ENCODE measurements around the gene ENAM.
A peak's percentile ranks its signal among the peaks of the same experiment; 100 is the strongest.
"Not testable (repeated sequence)": the region's sequence is repeated elsewhere in the genome, so short reads cannot be mapped to it uniquely, and the experiment has no call there.

Gene ENAM

GRCh38 chr4:70678383-70678999, 49.9 kb downstream of the ENAM start:
- DNase-seq, result no peak

GRCh38 chr4:70680934-70681333, 52.4 kb downstream of the ENAM start:
- no peak for DNase-seq

GRCh38 chr4:70681704-70682103, 53.2 kb downstream of the ENAM start:
- no peak for DNase-seq

DNA sequence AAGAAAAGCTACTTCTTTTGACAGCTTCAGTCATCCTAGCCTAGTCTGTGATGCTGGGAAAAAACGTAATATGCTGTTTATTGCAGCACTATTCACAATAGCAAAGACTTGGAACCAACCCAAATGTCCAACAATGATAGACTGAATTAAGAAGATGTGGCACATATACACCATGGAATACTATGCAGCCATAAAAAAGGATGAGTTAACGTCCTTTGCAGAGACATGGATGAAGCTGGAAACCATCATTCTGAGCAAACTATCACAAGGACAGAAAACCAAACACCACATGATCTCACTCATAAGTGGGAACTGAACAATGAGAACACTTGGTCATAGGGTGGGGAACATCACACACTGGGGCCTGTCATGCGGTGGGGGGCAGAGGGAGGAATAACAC, 53.6 kb downstream of the ENAM start:
- DNase-seq, result not testable (repeated sequence)

DNA sequence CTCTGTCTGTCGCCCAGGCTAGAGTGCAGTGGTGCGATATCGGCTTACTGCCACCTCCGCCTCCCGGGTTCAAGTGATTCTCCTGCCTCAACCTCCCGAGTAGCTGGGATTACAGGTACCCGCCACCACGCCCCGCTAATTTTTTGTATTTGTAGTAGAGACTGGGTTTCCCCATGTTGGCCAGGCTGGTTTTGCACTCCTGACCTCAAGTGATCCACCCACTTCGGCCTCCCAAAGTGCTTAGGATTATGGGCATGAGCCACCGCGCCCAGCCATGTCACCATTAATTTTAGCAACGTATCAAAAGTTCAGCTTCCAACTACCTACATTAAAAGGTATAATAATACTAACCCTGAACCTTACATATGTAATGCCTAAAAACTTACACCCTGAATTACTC, 58.8 kb downstream of the ENAM start:
- peak in 5 of 56 donors; percentile 4 to 41 (median 20) for DNase-seq

DNA sequence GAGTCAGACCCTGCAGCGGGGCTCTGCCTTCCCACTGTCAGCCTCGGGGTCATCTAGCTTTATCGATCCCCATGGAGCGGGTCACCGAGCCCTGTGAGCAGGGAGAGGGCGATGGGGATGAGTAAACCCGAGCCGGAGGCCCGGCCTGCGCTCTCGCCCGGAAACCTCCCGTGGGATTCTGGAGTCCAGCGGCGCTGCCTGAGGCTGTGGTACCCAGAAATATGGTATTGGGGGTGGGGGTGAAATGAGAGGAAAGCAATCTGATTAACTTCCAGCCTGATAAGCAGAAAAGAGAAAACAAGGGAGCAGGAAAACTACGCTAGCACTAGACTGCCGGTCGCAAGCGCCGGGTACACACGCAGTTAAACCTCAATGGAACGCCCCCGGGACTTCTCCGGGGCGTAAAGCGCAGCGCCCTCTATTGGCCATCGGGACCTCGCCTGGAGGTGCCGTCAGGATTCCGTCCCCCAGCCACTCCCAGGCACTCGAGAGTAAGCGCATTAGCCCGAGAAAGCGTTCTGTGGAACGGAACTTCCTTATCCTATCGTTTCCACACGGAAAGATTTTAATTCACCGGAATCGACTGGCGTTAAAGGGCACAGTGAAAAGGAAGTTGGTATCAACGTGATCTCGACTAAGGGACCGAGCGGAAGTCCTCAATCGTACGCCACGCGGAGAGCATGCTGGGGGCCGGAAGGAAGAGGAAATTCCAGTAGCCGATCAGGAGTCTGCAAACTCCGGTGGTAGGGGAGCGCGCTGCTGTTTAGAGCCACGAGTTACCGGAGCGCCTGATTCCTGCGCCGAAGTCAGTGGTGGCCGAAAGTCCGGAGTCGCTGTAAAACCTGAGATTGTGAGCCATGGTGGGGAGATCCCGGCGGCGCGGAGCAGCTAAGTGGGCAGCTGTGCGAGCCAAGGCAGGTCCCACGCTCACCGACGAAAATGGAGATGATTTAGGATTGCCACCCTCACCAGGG, 59.6 kb downstream of the ENAM start, which contains the start of gene UTP3:
Gene UTP3 (plus strand): TSS at position 712 of the 974 bp plus-strand sequence. CDS start 146 bp downstream, at position 858.
- peak; percentile 78 to 100 (median 95) for DNase-seq

DNA sequence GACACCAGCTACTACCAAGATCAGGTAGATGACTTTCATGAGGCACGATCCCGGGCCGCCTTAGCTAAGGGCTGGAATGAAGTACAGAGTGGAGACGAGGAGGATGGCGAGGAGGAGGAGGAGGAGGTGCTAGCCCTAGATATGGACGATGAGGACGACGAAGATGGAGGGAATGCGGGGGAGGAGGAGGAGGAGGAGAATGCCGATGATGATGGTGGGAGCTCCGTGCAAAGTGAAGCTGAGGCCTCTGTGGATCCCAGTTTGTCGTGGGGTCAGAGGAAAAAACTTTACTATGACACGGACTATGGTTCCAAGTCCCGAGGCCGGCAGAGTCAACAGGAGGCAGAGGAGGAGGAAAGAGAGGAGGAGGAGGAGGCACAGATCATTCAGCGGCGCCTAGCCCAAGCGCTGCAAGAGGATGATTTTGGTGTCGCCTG, 60.3 kb downstream of the ENAM start:
- peak in 3 of 56 donors; percentile 20 to 54 (median 21) for DNase-seq

GRCh38 chr4:70691661-70692060, 63.1 kb downstream of the ENAM start:
- no peak for DNase-seq

GRCh38 chr4:70694633-70695032, 66.1 kb downstream of the ENAM start:
- DNase-seq, result not testable (repeated sequence)

Data from amygdala (tissue), 56 donors.